ENCODE results near the gene EXOC3L4.
A peak's percentile ranks its signal among the peaks of the same experiment; 100 is the strongest.

GRCh38 chr14:103141117-103141796 lies 46.7 kb downstream of the EXOC3L4 start:
- TF ChIP-seq, protein P1, sequence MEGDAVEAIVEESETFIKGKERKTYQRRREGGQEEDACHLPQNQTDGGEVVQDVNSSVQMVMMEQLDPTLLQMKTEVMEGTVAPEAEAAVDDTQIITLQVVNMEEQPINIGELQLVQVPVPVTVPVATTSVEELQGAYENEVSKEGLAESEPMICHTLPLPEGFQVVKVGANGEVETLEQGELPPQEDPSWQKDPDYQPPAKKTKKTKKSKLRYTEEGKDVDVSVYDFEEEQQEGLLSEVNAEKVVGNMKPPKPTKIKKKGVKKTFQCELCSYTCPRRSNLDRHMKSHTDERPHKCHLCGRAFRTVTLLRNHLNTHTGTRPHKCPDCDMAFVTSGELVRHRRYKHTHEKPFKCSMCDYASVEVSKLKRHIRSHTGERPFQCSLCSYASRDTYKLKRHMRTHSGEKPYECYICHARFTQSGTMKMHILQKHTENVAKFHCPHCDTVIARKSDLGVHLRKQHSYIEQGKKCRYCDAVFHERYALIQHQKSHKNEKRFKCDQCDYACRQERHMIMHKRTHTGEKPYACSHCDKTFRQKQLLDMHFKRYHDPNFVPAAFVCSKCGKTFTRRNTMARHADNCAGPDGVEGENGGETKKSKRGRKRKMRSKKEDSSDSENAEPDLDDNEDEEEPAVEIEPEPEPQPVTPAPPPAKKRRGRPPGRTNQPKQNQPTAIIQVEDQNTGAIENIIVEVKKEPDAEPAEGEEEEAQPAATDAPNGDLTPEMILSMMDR (IDR thresholded peaks at IDR 0.05; ENCODE audit: low read depth, low read length, missing input control): peak; percentile 71
- TF ChIP-seq YY1 (IDR thresholded peaks at IDR 0.05) (no peak), EGR1 (IDR thresholded peaks at IDR 0.05; ENCODE audit: low read depth in 2 of 2) (no peak), SP1 (IDR thresholded peaks at IDR 0.05) (no peak), HNF4A (conservative IDR thresholded peaks at IDR 0.05) (no peak), JUND (IDR thresholded peaks at IDR 0.05) (no peak), GABPA (IDR thresholded peaks at IDR 0.05 in 1 of 2, conservative IDR thresholded peaks at IDR 0.05 in 1 of 2) (no peak), ZBTB33 (IDR thresholded peaks at IDR 0.05) (no peak)
- TF ChIP-seq, protein P2, sequence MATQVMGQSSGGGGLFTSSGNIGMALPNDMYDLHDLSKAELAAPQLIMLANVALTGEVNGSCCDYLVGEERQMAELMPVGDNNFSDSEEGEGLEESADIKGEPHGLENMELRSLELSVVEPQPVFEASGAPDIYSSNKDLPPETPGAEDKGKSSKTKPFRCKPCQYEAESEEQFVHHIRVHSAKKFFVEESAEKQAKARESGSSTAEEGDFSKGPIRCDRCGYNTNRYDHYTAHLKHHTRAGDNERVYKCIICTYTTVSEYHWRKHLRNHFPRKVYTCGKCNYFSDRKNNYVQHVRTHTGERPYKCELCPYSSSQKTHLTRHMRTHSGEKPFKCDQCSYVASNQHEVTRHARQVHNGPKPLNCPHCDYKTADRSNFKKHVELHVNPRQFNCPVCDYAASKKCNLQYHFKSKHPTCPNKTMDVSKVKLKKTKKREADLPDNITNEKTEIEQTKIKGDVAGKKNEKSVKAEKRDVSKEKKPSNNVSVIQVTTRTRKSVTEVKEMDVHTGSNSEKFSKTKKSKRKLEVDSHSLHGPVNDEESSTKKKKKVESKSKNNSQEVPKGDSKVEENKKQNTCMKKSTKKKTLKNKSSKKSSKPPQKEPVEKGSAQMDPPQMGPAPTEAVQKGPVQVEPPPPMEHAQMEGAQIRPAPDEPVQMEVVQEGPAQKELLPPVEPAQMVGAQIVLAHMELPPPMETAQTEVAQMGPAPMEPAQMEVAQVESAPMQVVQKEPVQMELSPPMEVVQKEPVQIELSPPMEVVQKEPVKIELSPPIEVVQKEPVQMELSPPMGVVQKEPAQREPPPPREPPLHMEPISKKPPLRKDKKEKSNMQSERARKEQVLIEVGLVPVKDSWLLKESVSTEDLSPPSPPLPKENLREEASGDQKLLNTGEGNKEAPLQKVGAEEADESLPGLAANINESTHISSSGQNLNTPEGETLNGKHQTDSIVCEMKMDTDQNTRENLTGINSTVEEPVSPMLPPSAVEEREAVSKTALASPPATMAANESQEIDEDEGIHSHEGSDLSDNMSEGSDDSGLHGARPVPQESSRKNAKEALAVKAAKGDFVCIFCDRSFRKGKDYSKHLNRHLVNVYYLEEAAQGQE (IDR thresholded peaks at IDR 0.05): no peak
- TF ChIP-seq, protein P3, sequence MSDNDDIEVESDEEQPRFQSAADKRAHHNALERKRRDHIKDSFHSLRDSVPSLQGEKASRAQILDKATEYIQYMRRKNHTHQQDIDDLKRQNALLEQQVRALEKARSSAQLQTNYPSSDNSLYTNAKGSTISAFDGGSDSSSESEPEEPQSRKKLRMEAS (IDR thresholded peaks at IDR 0.05): no peak

Measured in liver (tissue), 3 donors.